NCI-H2081 (cell line): ENCODE measurements around the gene COQ10B.
"Not testable (repeated sequence)": the region's sequence is repeated elsewhere in the genome, so short reads cannot be mapped to it uniquely, and the experiment has no call there.

Experiments
- DNase-seq, 2 experiments: peaks; one replicate each; lab custom pipeline; 2025; lab: John Stamatoyannopoulos, UW

COQ10B gene

DNA sequence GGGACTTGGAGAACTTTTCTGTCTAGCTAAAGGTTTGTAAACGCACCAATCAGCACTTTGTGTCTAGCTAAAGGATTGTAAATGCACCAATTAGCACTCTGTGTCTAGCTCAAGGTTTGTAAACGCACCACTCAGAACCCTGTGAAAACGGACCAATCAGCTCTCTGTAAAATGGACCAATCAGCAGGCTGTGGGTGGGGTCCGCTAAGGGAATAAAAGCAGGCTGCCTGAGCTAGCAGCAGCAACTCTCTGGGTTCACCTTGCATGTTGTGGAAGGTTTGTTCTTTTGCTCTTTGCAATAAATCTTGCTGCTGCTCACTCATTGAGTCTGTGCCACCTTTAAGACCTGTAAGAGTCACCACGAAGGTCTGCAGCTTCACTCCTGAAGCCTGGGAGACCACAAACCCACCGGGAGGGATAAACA, 2.4 kb upstream of the COQ10B start:
- DNase-seq = not testable (repeated sequence)

DNA sequence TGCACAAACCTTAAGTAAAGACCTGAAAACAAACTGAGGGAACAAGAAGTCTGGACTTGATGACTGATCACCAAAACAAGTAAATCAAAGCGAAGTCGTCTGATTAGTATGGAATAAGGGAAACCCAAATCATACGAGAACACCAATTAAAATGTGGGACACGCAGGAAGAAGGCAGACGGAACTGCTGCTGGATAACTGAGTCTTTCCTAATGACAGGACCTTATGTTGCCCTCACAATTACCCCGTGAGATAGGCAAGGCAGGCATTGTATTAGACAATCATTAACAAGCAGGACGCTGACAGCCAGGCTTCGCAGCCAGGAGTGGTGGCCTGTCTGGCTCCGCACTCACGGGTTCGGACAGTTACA, 614 bp upstream of the COQ10B start:
- DNase-seq = no peak

DNA sequence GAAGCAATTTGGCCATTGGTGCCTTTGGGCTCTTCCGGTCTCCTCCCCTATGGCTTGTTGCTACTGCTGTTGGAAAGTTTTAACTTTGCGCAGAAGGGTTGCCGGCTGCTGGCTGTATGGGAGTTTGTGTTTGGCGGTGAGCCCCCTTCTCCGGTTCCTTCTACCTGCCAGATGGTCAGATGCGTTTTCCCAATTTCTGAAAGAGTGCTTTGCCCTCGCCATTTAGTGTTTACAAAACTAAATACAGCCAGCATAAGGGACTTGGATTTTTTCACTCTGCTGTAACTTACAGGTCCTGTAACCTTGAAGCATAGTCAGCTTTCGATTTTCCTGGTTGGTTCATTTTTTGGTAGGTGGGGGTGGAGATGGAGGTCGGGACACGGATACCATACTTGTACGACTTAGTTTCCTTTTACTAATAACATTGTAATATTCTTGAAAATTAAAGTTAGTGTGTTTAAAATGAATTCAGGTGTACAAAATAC, 604 bp downstream of the COQ10B start:
- DNase-seq = no peak

DNA sequence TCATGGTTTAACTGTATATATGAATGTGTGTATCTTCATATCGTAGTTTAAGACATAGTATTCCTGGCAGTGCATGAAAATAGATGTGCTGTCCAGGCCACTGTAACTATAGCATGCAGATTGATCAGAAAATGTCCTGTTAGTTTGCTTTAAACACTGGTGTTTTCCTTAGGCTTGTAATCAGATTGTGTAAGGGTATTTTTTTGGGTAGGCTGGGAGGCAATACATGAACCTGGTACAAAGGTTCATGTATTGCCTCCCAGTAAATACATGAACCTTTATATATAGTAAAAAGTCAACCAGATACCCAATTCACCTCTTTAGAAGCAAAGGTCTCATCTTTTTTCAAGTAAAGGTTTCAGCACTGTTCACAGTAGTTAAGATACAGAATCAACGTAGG, 1.6 kb downstream of the COQ10B start:
- DNase-seq = no peak

DNA sequence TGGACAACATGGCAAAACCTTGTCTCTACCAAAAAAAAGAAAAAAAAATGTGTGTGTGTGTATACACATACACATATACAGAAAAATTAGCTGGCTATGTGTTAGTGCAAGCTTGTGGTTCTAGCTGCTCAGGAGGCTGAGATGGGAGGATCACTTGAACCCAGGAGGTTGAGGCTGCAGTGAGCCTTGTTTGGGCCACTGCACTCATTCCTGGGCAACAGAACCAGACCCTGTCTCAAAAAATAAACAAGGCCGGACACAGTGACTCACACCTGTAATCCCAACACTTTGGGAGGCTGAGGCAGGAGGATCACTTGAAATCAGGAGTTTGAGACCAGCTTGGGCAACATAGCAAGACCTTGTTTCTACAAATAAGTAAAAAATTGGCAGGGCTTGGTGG, 2.1 kb downstream of the COQ10B start:
- no peak for DNase-seq

DNA sequence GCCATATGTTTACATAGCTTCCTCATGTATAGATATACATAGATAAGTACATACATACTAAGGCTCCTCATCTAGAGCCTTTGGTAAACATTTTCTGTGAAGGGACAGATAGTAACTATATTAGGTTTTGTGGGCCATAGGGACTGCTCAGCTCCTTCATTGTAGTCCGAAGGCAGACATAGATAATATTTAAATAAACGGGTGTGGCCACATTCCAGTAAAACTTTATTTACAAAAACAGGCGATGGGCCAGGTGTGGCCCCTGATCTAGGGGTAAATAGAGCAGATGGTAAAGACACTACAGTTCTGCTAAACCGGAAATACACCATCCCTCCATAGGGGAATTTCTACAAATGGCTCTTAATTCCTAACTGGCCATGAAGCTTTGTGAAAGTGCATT, 7.3 kb downstream of the COQ10B start:
- no peak for DNase-seq

DNA sequence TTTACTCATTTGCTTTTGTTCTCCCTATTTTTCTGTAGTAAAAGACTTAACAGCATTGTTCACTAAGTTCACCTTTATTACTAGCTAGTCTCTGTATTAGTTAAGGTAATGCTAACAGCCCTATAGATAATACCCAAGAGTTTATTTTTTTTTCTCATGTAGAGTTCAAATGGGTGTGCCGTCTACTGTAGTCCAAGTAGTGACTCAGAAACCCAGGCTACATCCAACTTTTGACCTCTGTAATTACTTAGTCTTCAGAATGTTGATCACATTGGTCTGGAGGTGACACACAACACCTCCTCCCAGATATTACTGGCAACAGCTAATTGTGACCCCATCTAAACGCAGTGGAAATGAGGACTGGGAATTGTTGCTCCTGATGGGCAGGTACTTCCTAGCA, 7.7 kb downstream of the COQ10B start:
- DNase-seq = no peak

DNA sequence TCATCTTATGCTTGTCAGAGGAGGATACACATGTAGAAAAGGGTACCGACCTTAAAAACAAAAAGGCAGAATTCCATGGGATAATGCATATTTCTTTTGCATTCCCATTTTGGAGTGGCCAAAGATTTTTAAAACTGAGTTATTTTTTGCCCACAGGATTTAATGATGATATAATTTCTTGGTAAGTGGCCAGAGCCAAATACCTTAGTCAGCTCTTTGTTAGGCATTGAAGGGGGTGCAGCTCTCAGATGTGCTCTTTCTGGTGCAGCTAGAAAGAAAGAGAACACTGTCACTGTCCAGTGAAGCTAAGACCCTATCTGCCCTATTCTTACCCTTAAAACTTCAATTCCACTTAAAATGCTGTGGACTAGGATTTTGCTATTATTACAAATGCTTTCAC, 10.8 kb downstream of the COQ10B start:
- no peak for DNase-seq

DNA sequence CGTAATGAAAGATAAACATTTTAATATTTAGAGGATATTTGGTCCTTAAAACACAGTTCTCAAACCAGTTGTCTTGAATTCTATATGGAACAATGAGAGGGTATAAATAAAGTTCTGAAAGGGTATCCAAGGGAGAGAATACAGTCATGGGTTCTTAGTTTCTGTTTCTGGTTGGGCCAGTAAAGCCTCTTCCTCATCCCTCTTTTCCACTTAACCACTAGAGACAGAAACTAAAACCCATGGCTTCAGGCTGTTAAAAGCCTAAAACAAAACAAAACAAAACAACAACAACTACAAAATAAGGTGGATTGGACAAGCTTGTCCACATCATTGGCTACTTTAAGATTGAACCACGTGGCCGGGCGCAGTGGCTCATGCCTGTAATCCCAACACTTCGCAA, 18.8 kb downstream of the COQ10B start:
- DNase-seq = no peak

DNA sequence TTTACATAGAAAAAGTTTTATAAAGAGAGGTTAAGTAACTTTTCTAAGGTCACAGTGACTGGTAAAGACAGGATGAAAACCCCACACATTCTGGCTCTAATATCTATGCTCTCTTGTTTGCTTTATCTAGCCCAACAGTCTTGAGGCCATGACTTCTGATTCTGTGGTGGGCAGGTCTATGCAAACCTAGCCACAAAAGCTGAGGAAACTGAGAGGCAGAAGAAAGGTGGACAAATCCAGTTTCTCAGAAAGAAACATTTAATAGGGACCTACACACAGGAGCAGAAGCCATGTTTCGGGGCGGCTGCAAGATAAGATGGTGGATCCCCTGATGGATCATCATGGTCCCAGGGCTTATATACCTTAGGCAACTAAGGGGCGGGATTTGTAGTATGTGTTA, 24.4 kb downstream of the COQ10B start:
- DNase-seq = no peak

DNA sequence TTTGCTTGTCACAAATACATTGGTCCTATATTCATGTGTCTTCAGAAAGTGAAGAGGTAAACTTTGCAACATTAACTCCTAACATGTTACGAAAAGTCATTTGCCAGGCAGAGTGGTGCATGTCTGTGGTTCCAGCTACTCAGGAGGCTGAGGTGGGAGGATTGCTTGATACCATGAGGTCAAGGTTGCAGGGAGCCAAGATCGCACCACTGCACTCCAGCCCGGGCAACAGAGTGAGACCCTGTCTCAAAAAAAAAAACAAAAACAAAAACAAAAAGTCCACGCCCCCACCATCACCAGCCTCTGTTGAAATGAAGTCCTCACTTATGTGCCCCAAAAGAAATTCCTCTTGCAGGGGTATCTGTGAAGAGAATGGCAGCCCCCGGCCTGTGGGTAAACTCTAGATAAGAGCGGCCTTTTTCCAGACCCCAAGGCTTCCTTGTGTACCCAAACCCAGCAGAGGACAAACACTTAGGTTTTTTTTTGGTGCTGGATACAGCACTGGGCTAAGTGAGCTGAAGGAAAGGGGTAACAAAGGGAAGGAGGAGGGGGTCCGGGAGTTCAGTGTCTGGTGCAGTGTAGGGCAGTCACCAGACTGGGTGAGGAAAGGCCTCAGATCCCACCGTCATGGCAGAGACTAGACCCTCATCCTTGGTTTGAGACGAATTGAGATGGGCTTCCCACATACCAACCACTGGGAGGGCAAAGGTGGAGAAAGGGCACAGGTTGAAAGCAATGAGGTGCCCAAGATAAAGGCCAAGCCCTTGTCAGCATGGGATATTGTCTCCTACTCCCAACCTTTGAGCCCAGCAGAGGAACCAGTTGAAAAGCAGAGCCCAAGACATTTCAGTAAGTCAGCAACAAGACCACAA, 27.0 kb downstream of the COQ10B start:
- DNase-seq = no peak

DNA sequence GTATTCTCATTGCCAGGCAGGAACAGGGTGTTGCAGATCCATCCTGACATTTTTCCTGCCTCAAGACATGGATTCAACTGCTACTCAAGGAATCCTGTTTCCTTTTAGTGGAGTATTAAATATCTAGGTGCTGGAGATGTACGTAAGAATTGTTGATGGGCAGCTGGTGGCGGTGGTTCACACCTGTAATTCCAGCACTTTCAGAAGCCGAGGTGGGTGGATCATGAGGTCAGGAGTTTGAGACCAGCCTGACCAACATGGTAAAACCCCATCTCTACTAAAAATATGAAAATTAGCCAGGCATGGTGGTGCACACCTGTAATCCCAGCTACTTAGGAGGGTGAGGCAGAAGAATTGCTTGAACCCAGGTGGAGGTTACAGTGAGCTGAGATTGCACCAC, 30.9 kb downstream of the COQ10B start:
- not testable (repeated sequence) for DNase-seq

DNA sequence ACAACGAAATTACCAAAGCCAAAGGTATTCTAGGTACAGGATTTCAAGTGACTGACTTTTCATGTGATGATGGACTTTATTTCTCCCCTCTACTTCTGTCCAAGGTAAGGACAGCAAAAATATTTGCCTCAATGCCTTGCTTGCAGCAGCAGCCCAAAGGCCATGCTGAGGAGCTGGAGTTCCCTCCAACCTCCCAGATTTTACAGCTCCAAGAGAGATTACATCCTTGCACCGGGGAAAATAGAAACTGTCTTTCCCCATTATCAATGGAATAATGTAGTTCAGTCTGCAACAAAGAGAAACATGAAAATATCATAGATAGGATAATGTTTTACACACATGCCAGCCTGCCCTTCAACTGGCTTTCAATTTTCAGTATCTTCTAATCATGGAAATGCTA, 32.8 kb downstream of the COQ10B start:
- DNase-seq = no peak

DNA sequence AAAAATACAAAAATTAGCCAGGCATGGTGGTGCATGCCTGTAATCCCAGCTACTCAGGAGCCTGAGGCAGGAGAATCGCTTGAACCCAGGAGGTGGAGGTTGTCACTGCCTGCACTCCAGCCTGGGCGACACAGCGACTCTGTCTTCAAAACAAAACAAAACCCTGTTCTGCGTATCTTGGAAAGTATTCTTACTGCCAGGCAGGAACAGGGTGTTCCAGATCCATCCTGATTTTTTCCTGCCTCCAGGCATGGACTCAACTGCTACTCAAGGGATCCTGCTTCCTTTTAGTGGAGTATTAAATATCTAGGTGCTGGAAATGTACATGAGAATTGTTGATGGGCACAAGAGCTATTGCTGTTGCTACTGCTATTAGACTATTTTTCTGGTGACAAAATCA, 34.0 kb downstream of the COQ10B start:
- no peak for DNase-seq

DNA sequence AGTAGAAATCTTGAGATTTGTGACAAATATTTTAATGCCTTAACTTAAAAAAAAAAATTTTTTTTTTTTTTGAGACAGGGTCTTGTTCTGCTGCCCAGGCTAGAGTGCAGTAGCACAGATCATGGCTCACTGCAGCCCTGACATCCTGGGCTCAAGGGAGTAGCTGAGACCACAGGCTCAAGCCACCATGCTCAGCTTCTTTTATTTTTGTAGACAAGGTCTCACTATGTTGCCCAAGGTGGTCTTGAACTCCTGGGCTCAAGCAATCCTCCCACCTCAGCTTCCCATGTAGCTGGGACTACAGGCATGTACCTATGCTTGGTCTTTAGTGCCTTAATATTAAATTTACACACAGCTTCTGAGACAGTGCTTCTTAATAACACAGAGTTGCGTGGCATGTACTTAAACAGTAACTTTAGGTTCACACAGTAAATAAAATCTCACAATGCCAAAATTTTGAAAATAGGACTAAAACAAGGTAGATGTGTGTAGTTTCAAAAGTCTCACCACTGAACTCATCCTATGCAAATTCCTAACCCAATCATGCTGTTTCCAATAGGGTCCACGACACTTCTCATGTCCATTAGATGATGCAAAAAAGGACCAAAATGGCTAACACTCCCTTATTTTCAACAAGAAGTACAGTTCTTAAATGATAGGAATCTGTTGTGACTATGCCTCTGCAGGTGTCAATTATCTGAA, 42.2 kb downstream of the COQ10B start:
- DNase-seq = no peak

DNA sequence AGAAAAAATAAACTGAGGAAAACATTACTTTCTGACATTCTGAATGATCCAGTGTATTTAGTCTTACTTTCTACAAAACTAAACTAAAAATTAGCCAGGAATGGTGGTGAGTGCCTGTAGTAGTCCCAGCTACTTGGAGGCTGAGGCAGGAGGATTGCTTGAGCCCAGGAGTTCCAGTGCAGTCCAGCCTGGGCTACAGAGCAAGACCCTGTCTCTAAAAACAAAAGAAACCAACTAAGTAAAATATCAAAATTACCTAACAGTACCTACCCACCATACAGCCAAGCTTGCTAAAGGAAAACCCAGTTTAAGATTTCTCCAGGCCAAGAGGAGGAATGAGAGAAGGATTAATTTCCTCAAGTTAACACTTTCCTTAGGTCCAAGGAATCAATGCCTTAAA, 43.3 kb downstream of the COQ10B start:
- DNase-seq = no peak

DNA sequence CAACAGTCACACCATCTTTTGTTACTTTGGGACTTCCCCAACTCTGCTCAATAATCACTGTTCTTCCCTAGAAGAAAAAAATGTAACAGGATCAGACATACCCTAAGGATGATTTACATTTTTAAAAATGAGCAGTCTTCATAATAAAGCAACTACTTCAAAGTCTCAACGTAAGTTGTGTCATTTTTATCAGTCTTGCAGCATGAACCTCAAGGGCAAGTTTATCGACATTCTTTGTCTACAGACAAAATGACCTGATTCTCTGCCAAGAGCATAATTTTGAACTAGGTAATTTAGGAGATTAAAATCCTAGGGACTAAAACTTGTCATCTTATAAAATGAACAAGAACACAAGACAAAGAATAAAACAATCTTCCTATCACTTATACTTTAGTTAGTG, 44.0 kb downstream of the COQ10B start:
- DNase-seq = no peak

DNA sequence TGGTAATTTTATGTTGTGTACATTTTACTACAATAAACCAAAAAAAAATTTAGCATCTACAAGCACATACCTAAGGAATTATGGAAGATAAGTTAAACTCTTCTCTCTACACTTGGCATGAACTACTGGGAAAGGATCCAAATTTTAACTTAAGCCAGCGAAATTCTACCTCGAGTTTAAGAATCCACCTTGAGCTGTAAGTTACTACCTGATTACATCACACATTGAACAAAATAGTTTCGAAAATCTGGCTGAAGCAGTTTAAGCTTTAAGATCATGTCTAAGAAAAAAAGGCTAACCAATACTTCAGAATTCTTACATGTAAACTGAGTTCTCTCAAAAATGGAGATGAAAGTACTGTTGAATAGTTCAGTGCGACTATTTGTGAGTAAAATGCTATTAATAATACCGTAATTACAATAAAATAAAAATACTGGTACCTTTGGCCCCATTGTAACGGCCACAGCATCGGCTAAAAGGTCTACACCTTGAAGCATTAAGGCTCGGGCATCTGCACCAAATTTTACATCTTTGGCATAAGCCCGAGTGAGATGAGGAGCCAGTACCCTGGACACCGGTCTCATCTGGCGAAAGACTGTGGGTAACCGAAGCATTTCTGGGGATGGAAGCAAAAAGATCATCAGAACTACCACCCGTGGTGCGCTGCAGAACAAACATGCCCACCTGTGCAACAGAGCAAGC, 45.0 kb downstream of the COQ10B start:
- no peak for DNase-seq

DNA sequence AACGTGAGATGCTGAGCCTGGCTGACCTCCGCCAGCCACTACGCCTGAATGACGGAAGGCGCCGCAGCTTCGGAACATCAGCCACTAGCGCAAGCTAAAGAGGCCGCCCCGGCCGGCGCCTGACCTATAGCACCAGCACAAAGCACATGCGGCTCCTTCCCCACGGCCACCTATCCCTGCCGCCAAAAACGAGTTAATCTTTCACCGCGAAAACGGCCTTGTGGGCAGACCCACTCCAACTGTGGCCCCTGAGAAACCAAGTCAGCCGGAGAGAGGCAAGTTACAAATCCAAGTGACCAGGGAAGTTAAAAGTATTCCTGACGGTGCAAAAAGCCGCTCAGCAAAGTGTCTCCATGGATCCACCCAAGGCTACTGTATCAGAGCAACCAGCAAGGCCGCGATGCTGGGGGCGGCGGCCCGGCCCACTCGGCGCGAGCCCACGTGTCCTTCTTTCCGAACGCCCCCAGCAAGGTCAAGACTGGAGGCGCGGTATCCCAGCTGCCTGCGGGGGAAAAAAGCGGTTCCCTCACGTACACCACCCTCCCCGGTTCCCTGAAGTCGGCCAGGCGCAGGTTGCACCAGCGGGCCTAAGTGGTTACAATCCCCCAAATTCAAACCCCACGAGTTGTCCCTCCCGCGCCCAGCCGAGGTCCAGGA, 45.7 kb downstream of the COQ10B start:
- peak; percentile 46 to 61 for DNase-seq

DNA sequence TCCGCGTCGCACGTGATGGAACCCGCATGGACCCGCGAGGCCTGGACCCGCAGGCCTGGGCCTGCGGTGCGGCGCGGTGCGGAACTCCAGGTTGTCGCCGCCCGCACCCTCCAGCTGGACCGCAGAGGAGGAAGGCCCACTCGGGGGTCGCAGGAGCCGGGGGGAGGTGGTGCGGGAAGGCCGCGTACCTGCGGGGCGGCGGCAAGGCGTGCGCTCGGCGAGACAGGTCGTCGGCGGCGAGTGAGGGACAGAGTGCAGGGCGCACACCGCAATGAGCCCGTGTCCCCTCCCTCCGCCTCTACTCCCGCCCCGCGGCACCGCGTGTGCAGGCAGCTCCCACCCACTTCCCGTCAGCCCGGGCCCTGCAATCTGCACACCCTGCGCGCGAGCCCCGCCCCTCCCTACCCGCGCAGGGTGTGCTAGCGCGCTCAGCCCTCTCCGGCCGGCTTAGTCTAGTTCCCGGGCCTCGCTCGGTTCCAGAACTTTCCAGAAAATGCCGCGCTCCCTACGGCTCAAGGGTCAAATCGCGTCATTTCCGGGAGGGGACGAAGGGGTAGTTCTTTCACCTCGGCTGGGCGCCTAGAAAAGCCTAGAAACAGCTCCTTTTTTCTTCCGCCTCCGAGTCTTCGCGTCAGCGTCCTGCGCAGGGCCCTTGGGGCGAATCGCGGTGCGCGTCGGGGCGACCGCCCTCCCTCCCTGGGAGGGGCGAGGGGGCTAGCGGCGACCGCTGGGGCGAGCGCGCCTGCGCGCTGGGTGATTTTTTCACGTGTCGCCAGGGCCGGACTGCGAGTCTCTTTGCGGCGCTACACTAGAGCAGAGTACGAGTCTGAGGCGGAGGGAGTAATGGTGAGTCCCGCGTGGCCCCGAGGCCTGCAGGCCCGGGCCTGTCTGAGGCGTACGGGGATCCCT, 46.5 kb downstream of the COQ10B start, which contains the start of the genes HSPD1 and HSPE1:
Gene HSPD1 (minus strand): TSS at position 247 of the 909 bp plus-strand sequence. CDS start 992 bp downstream, outside the sequence.
Gene HSPE1 (plus strand): TSS at position 786 of the 909 bp plus-strand sequence. CDS start 58 bp downstream, at position 844.
- peak; percentile 97 to 99 for DNase-seq
